GM19351 (cell line): ENCODE measurements around the gene DLL3.

Experiments
- ATAC-seq: cut with Tn5 transposase; IDR thresholded peaks from one replicate; pipeline ENCODE4 v1.9.1; 2021; ENCODE audit warnings: mild to moderate bottlenecking, moderate library complexity; ENCODE audit not compliant: unreplicated experiment

DLL3 gene

DNA sequence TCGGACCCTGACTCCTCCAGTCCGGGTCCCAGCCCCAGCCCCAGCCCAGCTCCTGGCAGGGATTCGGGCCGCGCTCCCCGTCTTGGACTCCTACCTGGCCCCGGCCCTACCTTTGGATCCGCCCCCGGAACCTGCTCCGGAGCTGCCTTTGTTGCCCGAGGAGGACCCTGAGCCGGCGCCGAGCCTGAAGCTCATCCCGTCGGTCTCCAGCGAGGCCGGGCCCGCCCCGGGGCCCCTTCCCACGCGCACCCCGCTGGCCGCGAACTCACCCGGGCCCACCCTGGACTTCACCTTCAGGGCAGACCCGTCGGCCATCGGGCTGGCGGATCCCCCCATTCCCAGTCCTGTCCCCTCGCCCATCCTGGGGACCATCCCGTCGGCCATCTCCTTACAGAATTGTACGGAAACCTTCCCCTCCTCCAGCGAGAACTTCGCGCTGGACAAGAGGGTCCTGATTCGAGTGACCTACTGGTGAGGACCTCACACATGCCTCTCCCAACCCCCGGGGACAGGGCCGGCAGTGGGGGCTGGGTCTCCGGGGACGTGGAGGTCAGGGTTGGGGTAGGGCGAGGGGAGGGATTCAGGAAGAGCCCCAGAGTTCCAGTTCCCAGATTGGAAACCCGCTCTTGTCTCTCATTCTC lies 16.9 kb downstream of the DLL3 start:
- ATAC-seq: no peak

DNA sequence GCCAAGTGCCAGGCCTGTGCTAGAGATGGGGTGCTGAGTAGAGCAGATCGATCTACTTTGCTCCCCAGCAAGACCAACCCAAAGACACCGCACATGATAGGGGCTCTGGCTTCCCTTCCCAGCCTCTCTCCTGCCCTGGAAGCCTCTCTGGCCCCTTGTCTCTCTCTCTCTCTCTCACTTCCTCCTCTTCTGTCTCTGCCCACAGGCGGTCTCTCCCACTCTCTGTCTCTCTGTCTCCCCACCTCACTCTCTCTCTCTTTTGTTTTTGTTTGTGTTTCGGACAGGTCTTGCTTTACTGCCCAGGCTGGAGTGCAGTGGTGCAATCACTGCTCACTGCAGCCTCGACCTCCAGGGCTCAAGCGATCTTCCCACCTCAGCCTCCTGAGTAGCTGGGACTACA lies 17.5 kb downstream of the DLL3 start:
- ATAC-seq: no peak

- no peak for ATAC-seq
Observed at GRCh38 chr19:39517432-39517831, 18.7 kb downstream of the DLL3 start.

DNA sequence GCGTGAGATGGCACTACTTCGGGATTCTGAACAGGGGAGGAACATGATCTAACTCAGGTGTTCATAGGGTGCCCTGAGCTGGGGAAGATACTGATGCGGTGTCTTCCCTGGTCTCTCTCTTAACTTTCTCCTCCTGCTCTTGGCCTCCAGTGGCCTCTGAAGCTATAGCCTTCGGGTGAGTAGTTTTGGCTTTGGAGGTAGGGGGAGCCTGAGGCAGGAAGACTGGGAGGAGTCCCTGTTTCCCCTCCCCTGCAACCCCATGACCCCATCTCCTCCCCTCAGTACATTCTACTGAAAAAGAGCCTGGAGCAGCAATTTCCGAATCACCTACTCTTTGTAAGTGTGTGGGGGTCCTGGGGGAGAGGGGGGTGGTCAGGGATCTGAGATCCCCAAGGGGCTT lies 19.7 kb downstream of the DLL3 start:
- ATAC-seq: no peak

- no peak for ATAC-seq
Observed at GRCh38 chr19:39518975-39519374, 20.2 kb downstream of the DLL3 start.

- no peak for ATAC-seq
Observed at GRCh38 chr19:39520541-39521484, 22.1 kb downstream of the DLL3 start.

DNA sequence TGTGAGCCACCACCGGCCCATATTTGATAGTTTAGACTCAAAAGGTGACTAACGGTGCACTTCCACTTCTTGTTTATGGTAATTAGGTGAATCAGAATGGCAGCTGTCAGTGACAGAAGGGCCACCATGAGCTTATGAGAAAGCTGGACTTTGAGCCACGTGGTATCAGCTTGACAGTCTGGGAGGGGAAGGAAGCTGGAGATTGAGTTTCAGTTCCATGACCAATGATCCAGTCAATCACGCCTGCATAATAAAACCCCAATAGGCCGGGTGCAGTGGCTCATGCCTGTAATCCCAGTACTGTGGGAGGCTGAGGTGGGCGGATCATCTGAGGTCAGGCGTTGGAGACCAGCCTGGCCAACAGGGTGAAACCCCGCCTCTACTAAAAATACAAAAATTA lies 25.7 kb downstream of the DLL3 start:
- ATAC-seq: no peak

DNA sequence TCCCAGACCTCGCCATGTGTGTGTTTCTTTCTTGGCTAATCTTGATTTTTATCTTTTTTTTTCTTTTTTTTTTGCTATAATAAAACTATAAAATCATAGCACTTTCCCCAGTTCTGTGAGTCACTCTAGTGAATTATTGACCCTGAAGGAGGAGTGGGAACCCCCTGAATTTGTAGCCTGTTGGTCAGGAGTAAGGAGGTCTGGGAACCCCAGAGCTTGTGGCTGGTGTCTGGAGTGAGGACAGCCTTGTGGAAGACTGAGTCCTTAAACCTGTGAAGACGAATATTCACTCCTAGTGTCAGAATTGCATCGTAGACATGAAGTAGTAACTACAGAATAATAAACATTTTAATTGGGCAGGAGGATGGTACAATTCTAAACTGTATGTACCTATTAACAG lies 26.5 kb downstream of the DLL3 start:
- ATAC-seq: no peak

- ATAC-seq: no peak
Observed at GRCh38 chr19:39531834-39532232, 33.1 kb downstream of the DLL3 start.

DNA sequence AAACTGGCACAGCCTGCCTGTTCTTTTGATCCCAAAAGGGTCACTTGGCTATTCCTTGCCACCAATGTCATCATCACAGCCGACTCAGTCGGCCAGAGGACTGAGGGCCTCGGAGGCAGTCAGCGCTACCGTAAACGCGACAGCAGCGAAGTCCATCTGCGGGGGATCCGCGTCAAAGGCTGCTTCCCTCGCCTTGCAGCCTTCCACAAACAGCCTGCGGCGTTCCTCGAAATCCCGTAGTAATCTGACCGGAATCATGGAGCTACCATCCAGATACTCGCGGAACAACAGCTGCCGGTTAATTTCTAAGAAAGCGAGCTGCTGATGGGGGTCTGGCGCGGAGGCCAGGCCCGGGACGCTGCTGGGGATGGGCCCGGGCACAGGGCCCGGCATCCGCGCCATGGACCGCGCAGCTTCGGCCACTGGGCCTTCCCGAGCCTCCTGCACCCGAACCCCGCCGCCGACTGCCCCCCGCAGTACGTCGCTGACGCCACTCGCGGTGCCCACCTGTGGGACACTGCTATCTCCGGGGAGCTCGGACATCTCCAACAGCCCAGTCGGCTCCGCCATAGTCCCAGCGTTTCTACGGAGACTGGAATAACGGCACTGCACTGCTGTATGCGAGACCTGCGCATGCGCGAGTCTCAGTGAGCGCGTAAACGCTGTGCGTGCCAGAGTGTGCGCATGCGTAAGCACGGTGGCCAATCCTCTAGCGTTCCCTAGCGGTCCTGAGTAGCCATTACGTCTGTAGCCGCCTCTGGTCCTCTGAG lies 33.7 kb downstream of the DLL3 start, which contains the start of gene EID2B:
Gene EID2B, minus strand, starts transcription at position 620 of the 770 bp plus-strand sequence. Its CDS starts 50 bp downstream, at position 570.
- ATAC-seq: peak; percentile 74

DNA sequence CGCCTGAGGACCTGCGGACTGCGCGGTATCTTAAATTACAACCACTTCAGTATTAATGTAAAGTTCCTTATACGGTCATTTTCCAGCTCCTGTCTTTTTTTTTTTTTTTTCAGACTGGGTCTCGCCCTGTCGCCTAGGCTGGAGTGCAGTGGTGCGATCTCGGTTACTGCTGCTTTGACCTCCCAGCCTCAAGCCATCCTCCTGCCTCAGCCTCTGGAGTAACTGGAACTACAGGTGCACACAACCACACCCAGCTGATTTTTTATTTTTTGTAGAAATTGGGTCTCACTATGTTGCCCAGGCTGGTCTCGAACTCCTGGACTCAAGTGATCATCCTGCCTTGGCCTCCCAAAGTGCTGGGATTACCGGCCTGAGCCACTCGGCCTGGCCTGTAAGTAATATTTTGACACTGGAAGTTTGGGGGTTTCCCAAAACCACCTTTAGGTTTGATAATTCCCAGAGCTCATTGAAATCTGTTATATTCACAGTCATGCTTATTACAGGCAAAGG lies 34.3 kb downstream of the DLL3 start:
- ATAC-seq: no peak

- no peak for ATAC-seq
Observed at GRCh38 chr19:39533791-39534190, 35.0 kb downstream of the DLL3 start.

- no peak for ATAC-seq
Observed at GRCh38 chr19:39539165-39539517, 40.4 kb downstream of the DLL3 start.

- ATAC-seq: peak; percentile 69
Observed at GRCh38 chr19:39539518-39540332, 41.0 kb downstream of the DLL3 start, which contains the start of gene EID2. Gene EID2, minus strand, starts transcription at chr19:39540161. Its CDS starts 82 bp downstream, at chr19:39540079.

DNA sequence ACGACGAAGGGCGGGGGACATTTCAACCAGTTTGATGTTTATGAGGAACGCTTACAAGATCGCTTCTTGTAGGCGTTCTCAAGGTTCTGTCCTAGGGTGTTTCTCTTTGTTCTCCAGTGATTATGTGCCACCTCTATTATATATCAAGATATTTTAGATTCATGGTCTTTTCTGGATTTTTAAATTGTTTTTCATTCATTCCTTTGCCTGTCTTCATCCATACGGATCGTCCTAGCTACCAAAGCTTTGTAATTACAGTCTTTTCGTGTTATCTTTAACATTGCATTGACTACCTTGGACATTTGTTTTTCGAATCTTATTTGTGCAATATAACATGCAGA lies 41.6 kb downstream of the DLL3 start:
- no peak for ATAC-seq

DNA sequence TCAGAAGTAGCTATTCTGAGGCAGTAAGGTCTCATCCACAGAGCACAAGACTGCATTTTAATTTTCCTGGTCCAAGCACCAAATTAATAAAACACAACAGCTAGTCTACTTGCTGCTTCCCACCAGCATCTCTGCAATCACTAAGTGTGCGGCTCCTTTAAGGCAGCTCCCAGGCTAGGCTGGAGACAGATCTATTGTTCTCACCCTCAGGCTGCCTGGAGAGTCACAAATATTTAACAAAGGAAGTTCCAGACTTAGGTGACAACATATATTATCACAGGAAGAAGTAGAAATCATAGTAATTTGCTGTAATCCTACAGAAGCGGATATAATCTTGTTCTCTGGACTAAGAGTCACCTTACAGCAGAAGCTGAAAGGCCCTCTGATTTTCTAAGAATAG lies 43.5 kb downstream of the DLL3 start:
- no peak for ATAC-seq

- ATAC-seq: no peak
Observed at GRCh38 chr19:39543477-39543857, 44.7 kb downstream of the DLL3 start.

GRCh38 chr19:39544226-39544903 lies 45.6 kb downstream of the DLL3 start:
- no peak for ATAC-seq

DNA sequence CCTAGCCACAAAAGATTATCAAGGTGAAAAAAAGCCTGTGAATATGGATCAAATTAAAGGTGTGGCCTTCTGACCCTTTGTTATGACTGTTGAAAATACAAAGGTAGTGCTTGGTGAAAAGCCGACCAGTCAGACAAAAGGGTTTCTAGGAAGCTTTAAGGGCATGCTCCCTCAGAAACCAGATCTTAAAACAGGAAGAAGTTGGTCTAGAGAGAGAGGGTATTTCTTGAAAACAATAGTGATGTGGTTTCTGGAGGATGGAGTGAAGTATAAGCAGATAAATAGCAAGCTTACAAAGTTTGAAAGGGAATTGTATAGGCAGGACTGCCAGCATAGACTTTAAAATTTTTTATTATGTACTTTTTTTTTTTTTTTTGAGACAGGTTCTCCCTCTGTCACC lies 46.2 kb downstream of the DLL3 start:
- ATAC-seq: no peak

DNA sequence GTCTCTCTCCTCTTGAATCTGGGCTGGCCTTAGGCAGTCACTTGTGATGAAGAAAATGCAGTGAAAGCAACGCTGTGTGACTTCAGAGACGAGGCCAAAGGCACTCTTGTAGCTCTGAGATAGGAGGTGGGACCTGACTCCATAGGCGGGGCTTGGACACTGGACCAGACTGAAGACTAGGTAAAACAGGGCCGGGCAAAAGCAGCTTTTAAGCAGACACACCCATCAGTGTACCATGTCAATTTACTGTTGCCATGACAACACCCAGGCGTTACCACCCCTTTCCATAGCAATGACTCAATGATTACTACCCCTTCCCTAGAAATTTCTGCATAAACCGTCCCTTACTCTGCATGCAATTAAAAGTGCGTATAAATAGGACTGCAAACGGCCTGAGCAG lies 47.9 kb downstream of the DLL3 start:
- no peak for ATAC-seq
